HepG2 (cell line): ENCODE results near the gene IZUMO2. TPM values are rescaled to one million over a fixed set of nuclear protein-coding genes. Genes with fewer than 3 reads are reported as not detected.
A peak's percentile ranks its signal among the peaks of the same experiment; 100 is the strongest.

Source experiments
- ATAC-seq: fragments of 200-7000 bp; cut with Tn5 transposase; 3 replicates; pipeline ENCODE4 v1.9.1; 2020; ENCODE audit warnings: mild to moderate bottlenecking, moderate library complexity
- BruUV-seq: library from RNA; stranded (reverse); fragments of 400-500 nt; replicated peaks from 2 replicates; lab custom pipeline; 2021; lab: Mats Ljungman, UMichigan
- CTCF ChIA-PET: fragments of 300-600 bp; formaldehyde crosslinking; extraction: SDS; loops from one replicate; lab custom pipeline; 2021; ENCODE audit warnings: low total read pairs, inconsistent platforms, low intra/inter-chr PET ratio; lab: Yijun Ruan, JAX
- POLR2A ChIA-PET: fragments of 350-600 bp; sonication (Branson Sonifier 250); formaldehyde crosslinking; loops from one replicate; lab custom pipeline; 2020; ENCODE audit warnings: antibody characterized with exemption, inconsistent platforms; lab: Yijun Ruan, JAX
- DNase-seq: peaks from one replicate; pipeline ENCODE4 v3.0.0-alpha.2; 2015; ENCODE audit warnings: low spot score
- FAIRE-seq: peaks from 3 replicates; lab custom pipeline; 2011; peaks lifted over from hg19 to GRCh38; lab: Jason Lieb, UNC
- H2AFZ ChIP-seq: one replicate; pipeline ENCODE4 v1.6.1; 2011; ENCODE audit warnings: low read length, inconsistent platforms
- H3K27ac ChIP-seq: fragments of 300-600 bp; 3 replicates; pipeline ENCODE4 v1.8.0; 2011; ENCODE audit warnings: mixed run types, mild to moderate bottlenecking, mixed read lengths, low read length, inconsistent platforms; ENCODE audit not compliant: insufficient read depth; ENCODE audit errors: extremely low read length
- H3K27me3 ChIP-seq, 2 experiments: fragments of 200-600 bp in 1 of 2; 2 replicates in 1 of 2; 3 replicates in 1 of 2; pipeline versions ENCODE4 v1.6.0 to v1.8.0; 2011; ENCODE audit warnings: low read length in 2 of 2, mild to moderate bottlenecking in 2 of 2, moderate library complexity in 2 of 2, inconsistent platforms in 1 of 2; ENCODE audit not compliant: insufficient read depth in 2 of 2, control insufficient read depth in 1 of 2
- H3K36me3 ChIP-seq, 2 experiments: fragments of 200-600 bp in 1 of 2; replicated peaks in 1 of 2; 2 replicates in 1 of 2; 3 replicates in 1 of 2; pipeline versions ENCODE4 v1.5.1 to v1.8.0; 2011; ENCODE audit warnings: low read length in 2 of 2, inconsistent platforms in 1 of 2; ENCODE audit not compliant: insufficient read depth in 2 of 2, control insufficient read depth in 1 of 2
- H3K4me1 ChIP-seq: 2 replicates; pipeline ENCODE4 v1.5.1; 2012; ENCODE audit warnings: low read length, inconsistent platforms; ENCODE audit not compliant: insufficient read depth
- H3K4me2 ChIP-seq: 2 replicates; pipeline ENCODE4 v1.6.0; 2011; ENCODE audit warnings: low read depth, low read length, inconsistent platforms
- H3K4me3 ChIP-seq, 3 experiments: fragments of 200-600 bp in 1 of 3; sonication (generic), shearing (Covaris generic) in 1 of 3; replicated peaks in 1 of 3; 2 replicates each; pipeline ENCODE4 v1.5.1; 2011 to 2016; ENCODE audit warnings: low read length in 3 of 3, inconsistent platforms in 2 of 3, low read depth in 2 of 3, mild to moderate bottlenecking in 2 of 3, control low read depth in 1 of 3, mixed read lengths in 1 of 3; ENCODE audit not compliant: insufficient read depth in 1 of 3
- H3K79me2 ChIP-seq: one replicate; pipeline ENCODE4 v1.6.1; 2011; ENCODE audit warnings: low read length, inconsistent platforms; ENCODE audit not compliant: insufficient read depth
- H3K9ac ChIP-seq: 2 replicates; pipeline ENCODE4 v1.6.0; 2011; ENCODE audit warnings: mild to moderate bottlenecking, low read depth, low read length, inconsistent platforms; ENCODE audit not compliant: insufficient read depth
- H3K9me3 ChIP-seq: 2 replicates; pipeline ENCODE4 v1.5.1; 2012; ENCODE audit warnings: mild to moderate bottlenecking, low read length
- H4K20me1 ChIP-seq: 2 replicates; pipeline ENCODE4 v1.6.0; 2011; ENCODE audit warnings: inconsistent platforms, mild to moderate bottlenecking, low read length, moderate library complexity; ENCODE audit not compliant: insufficient read depth
- NONO ChIP-seq, 2 experiments: fragments of 450-650 bp in 1 of 2; sonication (generic) in 1 of 2; formaldehyde crosslinking in 1 of 2; IDR thresholded peaks in 1 of 2; conservative IDR thresholded peaks in 1 of 2; 2 replicates each; pipeline versions ENCODE4 v1.6.1 to v1.8.0; 2017 to 2022; ENCODE audit warnings: mild to moderate bottlenecking in 1 of 2, missing genetic modification reagents in 1 of 2, moderate library complexity in 1 of 2
- POLR2G ChIP-seq: fragments of 200-400 bp; formaldehyde crosslinking; IDR thresholded peaks from 2 replicates; pipeline ENCODE4 v1.6.1; 2018; ENCODE audit warnings: mild to moderate bottlenecking, low read depth, low read length, moderate library complexity
- SALL2 ChIP-seq: sonication (generic); formaldehyde crosslinking; IDR thresholded peaks from 2 replicates; pipeline ENCODE4 v1.8.1; 2023; ENCODE audit warnings: mild to moderate bottlenecking, missing genetic modification reagents, inconsistent platforms
- TBX2 ChIP-seq: sonication (generic); formaldehyde crosslinking; IDR thresholded peaks from 2 replicates; pipeline ENCODE4 v1.5.0; 2020; ENCODE audit warnings: missing genetic modification reagents, mild to moderate bottlenecking, borderline replicate concordance
- YY1 ChIP-seq: IDR thresholded peaks from 2 replicates; pipeline ENCODE4 v1.6.1; 2011; ENCODE audit warnings: low read length, low read depth, moderate library complexity, mild to moderate bottlenecking; ENCODE audit not compliant: insufficient read depth, insufficient replicate concordance
- ZNF569 ChIP-seq: sonication (generic); formaldehyde crosslinking; IDR thresholded peaks from 2 replicates; pipeline ENCODE4 v1.5.0; 2020; ENCODE audit warnings: mild to moderate bottlenecking, missing genetic modification reagents, moderate library complexity, borderline replicate concordance
- WGBS: methylation state at CpG from one replicate; pipeline ENCODE4 v1.1.6; 2017; ENCODE audit warnings: low lambda C conversion rate; 5-methylcytosine and 5-hydroxymethylcytosine counted together
- in situ Hi-C: cut with HindIII; loops from 2 replicates; pipeline ENCODE4 v1.10.0; 2017; ENCODE audit warnings: low pct_unique_long_range_greater_than_20kb; ENCODE audit not compliant: extremely low pct_ligation_motif_present
- intact Hi-C: fragments of 100-400 bp; cut with micrococcal nuclease; formaldehyde crosslinking; loops from one replicate; pipeline ENCODE4 v1.10.0; 2022; ENCODE audit not compliant: unreplicated experiment
- polyA plus RNA-seq, 8 experiments: library from polyadenylated mRNA; depleted of rRNA in 3 of 8; stranded (reverse) in 7 of 8; unstranded in 1 of 8; fragments of >200 nt; fragmentation: Illumina TruSeq in 4 of 8; extraction: Trizol in 4 of 8; gene quantifications; 2 replicates each; pipeline versions ENCODE4 v1.2.1 to v1.2.3, GENCODE V29; 2011 to 2016; ENCODE audit warnings: low read depth in 4 of 8, missing spikeins in 1 of 8, mixed read lengths in 1 of 8; ENCODE audit not compliant: insufficient read depth in 1 of 8
- total RNA-seq, 5 experiments: library from RNA; depleted of rRNA; stranded (reverse); fragments of >200 nt; fragmentation: Illumina TruSeq; extraction: Trizol; gene quantifications; 2 replicates each; pipeline ENCODE4 v1.2.3, GENCODE V29; 2016; ENCODE audit warnings: low read depth in 1 of 5
- TF ChIP-seq, protein P1 (sequence below): IDR thresholded peaks from 2 replicates; pipeline ENCODE4 v1.6.1; 2016; ENCODE audit warnings: missing compliant biosample characterization, missing genetic modification reagents, borderline replicate concordance

Gene IZUMO2
- total and polyA plus RNA-seq, 2 of the 13 experiments (the other 11 are each of a cell fraction or from before 2014, with no cell fraction given) = not detected

DNA sequence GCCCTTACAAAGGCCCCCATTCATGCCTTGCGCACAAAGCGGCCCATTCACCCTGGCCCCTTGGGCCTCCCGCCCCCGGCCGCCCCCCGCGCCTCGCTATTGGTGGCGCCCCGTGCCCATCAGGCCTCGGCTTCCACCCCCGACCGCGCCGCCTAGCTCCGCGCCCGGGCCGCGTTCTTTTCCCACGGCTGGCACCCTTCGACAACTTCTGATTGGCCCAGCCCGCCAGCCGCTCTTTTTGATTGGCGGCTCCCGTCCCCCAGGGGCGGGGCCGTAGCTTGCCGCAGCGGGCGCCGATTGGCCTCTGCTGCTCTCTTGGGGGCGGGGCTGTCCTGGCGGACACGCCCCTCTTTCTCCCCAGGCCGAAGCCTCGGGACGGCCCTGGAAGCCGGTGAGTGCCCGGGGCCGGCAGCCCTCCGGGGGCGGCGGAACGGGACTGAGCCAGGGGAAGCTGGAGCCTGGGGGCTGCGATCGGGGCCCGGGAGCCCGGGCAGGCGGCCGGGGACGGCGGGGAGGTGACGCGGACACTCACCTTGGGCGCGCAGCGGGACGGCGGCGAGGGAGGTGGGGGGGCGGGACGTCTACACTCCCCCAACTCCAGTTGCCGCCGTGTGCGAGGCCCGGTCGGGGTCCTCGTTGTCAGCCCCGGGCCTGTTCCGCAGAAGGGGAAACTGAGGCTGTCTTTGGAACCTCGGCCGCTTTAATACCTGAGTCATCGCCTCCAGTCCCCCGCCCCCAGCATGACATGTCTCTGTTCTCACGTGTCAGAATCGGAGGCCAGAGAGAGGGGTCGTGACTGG lies 40.4 kb upstream of the IZUMO2 start, which contains the start of gene MYH14 (continued):
- TF ChIP-seq, protein P1, sequence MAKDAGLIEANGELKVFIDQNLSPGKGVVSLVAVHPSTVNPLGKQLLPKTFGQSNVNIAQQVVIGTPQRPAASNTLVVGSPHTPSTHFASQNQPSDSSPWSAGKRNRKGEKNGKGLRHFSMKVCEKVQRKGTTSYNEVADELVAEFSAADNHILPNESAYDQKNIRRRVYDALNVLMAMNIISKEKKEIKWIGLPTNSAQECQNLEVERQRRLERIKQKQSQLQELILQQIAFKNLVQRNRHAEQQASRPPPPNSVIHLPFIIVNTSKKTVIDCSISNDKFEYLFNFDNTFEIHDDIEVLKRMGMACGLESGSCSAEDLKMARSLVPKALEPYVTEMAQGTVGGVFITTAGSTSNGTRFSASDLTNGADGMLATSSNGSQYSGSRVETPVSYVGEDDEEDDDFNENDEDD (CRISPR knock-in tag) = peak; percentile 19; the same call in 1 of the 2 replicates
- TF ChIP-seq SALL2 (no peak), POLR2G (peak; percentile 61)

GRCh38 chr19:50202962-50203280 lies 39.8 kb upstream of the IZUMO2 start:
- peak overlapping the region; percentile 54; the same call in 1 of the 2 replicates for H3K9ac ChIP-seq
- H3K4me3 ChIP-seq = peak overlapping the region in 2 of 3 experiments; percentile 19 to 31; a peak in 4 of 6 replicates
- no peak overlapping the region for H3K27ac ChIP-seq
- no peak for ATAC-seq
- 55% methylated on average over 12 of the region's 18 CpGs for WGBS
- H3K36me3 ChIP-seq = no peaks in the 10 kb centered on the region
- no peak for TF ChIP-seq YY1
- TF ChIP-seq NONO (IDR thresholded peaks at IDR 0.05) = no peak
- TF ChIP-seq NONO (CRISPR knock-in tag; conservative IDR thresholded peaks at IDR 0.05) = no peak
- no peak for TF ChIP-seq ZNF569 (CRISPR knock-in tag)
- 0 out of 2 replicates have a peak, but pooled peaks have one; percentile 15 for TF ChIP-seq POLR2G
- TF ChIP-seq TBX2 (CRISPR knock-in tag) = no peak
- POLR2A ChIA-PET = interaction anchor here (0.6 to 1.3 kb wide), 3 partner anchors 9 to 55 kb away, joined by 4 to 9 read pairs (median 4); no protein-coding TSS in a partner anchor
- no peaks in the 10 kb centered on the region for H3K79me2 ChIP-seq
- no peak overlapping the region for H2AFZ ChIP-seq
- H3K9me3 ChIP-seq = no peaks in the 10 kb centered on the region
- peaks cover 35% of the 10 kb centered on the region for H3K4me1 ChIP-seq
- intact Hi-C loops = no loop called here
- CTCF ChIA-PET = no interaction called here
- no peak for DNase-seq
- BruUV-seq = no TSS peak
- H4K20me1 ChIP-seq = no peaks in the 10 kb centered on the region
- H3K27me3 ChIP-seq = no peaks in the 10 kb centered on the region; a peak in 2 of 5 replicates
- FAIRE-seq = no peak
- in situ Hi-C loops = no loop called here
- peak overlapping the region; percentile 66 for H3K4me2 ChIP-seq
